Measurements from ENCODE around the gene PTPN14. TPM values are rescaled to one million over a fixed set of nuclear protein-coding genes. Genes with fewer than 3 reads are reported as not detected.

The PTPN14 gene
- total RNA-seq: 26.1 and 26.3 TPM in 2 replicates

GRCh38 chr1:214551436-214552173, at the start of gene PTPN14:
Gene PTPN14 (minus strand): TSS chr1:214551602. CDS start chr1:214464803, 86,799 bp downstream.

Other genes starting within 250 kb of the PTPN14 start
- gene CENPF, start 51.6 kb upstream of the PTPN14 start, total RNA-seq: 3.5 and 6.6 TPM in 2 replicates

All from cardiac ventricle fibroblast (primary cell).